ENCODE data around the gene TTC14.

The TTC14 gene

DNA sequence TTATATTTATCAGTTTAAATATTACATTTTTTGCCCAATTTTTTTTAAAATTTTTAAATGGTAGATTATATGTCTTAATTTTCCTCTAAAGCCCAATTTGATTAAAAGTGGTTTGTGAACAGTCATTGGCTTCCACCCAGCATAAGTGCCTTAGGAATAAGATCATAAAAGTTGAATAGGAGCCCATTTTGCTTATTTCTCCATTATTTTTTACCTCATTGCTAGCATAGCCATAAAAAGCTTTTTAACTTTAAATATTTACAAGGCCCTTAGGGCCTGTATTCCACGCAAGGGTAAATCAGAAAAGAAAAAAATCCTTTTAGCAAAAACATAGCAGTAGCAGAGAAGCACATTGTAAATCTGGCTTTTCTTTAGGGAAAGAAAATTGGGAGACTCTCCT, 9.0 kb downstream of the TTC14 start:
- no peak for ATAC-seq
- TF ChIP-seq CSDC2 (CRISPR knock-in tag; IDR thresholded peaks at IDR 0.05), result no peak
- TF ChIP-seq ZNF70 (CRISPR knock-in tag; IDR thresholded peaks at IDR 0.05), result no peak
- no peak for TF ChIP-seq GLIS3 (CRISPR knock-in tag; IDR thresholded peaks at IDR 0.05)
- TF ChIP-seq, protein P1, sequence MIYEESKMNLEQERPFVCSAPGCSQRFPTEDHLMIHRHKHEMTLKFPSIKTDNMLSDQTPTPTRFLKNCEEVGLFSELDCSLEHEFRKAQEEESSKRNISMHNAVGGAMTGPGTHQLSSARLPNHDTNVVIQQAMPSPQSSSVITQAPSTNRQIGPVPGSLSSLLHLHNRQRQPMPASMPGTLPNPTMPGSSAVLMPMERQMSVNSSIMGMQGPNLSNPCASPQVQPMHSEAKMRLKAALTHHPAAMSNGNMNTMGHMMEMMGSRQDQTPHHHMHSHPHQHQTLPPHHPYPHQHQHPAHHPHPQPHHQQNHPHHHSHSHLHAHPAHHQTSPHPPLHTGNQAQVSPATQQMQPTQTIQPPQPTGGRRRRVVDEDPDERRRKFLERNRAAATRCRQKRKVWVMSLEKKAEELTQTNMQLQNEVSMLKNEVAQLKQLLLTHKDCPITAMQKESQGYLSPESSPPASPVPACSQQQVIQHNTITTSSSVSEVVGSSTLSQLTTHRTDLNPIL (CRISPR knock-in tag; IDR thresholded peaks at IDR 0.05; ENCODE audit: low read depth), result no peak
- no peak for TF ChIP-seq ISL1 (CRISPR knock-in tag; IDR thresholded peaks at IDR 0.05)

DNA sequence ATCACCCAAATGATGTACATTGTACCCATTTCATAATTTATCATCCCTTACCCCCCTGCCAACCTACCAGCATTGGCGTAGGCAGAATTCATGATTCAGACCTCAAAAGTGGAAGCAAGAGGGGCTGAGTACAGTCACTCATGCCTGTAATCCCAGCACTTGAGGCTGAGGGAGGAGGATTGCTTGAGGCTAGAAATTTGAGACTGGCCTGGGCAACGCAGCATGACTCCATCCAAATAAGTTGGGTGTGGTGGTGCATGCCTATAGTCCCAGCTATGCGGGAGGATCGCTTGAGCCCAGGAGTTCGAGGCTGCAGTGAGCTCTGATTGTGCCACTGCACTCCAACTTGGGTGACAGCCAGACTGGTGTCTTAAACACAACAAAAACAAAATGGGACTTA, 10.4 kb downstream of the TTC14 start:
- TF ChIP-seq POU6F1 (CRISPR knock-in tag; IDR thresholded peaks at IDR 0.05; ENCODE audit: borderline replicate concordance, low read depth) (no peak), ZFP30 (CRISPR knock-in tag; IDR thresholded peaks at IDR 0.05) (no peak), CSDC2 (CRISPR knock-in tag; IDR thresholded peaks at IDR 0.05) (no peak)
- no peak; the same call in 2 of the 3 replicates for ATAC-seq

- no peak for TF ChIP-seq ZFP3 (CRISPR knock-in tag; IDR thresholded peaks at IDR 0.05)
- no peak for TF ChIP-seq ZNF70 (CRISPR knock-in tag; IDR thresholded peaks at IDR 0.05)
- no peak for TF ChIP-seq POU6F1 (CRISPR knock-in tag; IDR thresholded peaks at IDR 0.05; ENCODE audit: borderline replicate concordance, low read depth)
- no peak for TF ChIP-seq ESRRG (CRISPR knock-in tag; IDR thresholded peaks at IDR 0.05)
- no peak for TF ChIP-seq OSR1 (CRISPR knock-in tag; IDR thresholded peaks at IDR 0.05)
- TF ChIP-seq TCF4 (CRISPR knock-in tag; IDR thresholded peaks at IDR 0.05; ENCODE audit: borderline replicate concordance), result no peak
- TF ChIP-seq, protein P2, sequence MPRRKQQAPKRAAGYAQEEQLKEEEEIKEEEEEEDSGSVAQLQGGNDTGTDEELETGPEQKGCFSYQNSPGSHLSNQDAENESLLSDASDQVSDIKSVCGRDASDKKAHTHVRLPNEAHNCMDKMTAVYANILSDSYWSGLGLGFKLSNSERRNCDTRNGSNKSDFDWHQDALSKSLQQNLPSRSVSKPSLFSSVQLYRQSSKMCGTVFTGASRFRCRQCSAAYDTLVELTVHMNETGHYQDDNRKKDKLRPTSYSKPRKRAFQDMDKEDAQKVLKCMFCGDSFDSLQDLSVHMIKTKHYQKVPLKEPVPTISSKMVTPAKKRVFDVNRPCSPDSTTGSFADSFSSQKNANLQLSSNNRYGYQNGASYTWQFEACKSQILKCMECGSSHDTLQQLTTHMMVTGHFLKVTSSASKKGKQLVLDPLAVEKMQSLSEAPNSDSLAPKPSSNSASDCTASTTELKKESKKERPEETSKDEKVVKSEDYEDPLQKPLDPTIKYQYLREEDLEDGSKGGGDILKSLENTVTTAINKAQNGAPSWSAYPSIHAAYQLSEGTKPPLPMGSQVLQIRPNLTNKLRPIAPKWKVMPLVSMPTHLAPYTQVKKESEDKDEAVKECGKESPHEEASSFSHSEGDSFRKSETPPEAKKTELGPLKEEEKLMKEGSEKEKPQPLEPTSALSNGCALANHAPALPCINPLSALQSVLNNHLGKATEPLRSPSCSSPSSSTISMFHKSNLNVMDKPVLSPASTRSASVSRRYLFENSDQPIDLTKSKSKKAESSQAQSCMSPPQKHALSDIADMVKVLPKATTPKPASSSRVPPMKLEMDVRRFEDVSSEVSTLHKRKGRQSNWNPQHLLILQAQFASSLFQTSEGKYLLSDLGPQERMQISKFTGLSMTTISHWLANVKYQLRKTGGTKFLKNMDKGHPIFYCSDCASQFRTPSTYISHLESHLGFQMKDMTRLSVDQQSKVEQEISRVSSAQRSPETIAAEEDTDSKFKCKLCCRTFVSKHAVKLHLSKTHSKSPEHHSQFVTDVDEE (CRISPR knock-in tag; IDR thresholded peaks at IDR 0.05), result no peak
- TF ChIP-seq ZC3H10 (CRISPR knock-in tag; IDR thresholded peaks at IDR 0.05), result no peak
- TF ChIP-seq, protein P3, sequence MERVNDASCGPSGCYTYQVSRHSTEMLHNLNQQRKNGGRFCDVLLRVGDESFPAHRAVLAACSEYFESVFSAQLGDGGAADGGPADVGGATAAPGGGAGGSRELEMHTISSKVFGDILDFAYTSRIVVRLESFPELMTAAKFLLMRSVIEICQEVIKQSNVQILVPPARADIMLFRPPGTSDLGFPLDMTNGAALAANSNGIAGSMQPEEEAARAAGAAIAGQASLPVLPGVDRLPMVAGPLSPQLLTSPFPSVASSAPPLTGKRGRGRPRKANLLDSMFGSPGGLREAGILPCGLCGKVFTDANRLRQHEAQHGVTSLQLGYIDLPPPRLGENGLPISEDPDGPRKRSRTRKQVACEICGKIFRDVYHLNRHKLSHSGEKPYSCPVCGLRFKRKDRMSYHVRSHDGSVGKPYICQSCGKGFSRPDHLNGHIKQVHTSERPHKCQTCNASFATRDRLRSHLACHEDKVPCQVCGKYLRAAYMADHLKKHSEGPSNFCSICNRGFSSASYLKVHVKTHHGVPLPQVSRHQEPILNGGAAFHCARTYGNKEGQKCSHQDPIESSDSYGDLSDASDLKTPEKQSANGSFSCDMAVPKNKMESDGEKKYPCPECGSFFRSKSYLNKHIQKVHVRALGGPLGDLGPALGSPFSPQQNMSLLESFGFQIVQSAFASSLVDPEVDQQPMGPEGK (CRISPR knock-in tag; IDR thresholded peaks at IDR 0.05; ENCODE audit: borderline replicate concordance), result no peak
- TF ChIP-seq CSRNP3 (CRISPR knock-in tag; IDR thresholded peaks at IDR 0.05), result no peak
- TF ChIP-seq PPARA (CRISPR knock-in tag; IDR thresholded peaks at IDR 0.05; ENCODE audit: borderline replicate concordance), result no peak
- TF ChIP-seq RARB (CRISPR knock-in tag; IDR thresholded peaks at IDR 0.05), result no peak
- no peak for TF ChIP-seq ZNF8 (CRISPR knock-in tag; IDR thresholded peaks at IDR 0.05)
- TF ChIP-seq GLIS3 (CRISPR knock-in tag; IDR thresholded peaks at IDR 0.05), result no peak
- TF ChIP-seq ARNTL (CRISPR knock-in tag; IDR thresholded peaks at IDR 0.05; ENCODE audit: borderline replicate concordance, low read depth), result no peak
- no peak for TF ChIP-seq BACH2 (CRISPR knock-in tag; IDR thresholded peaks at IDR 0.05; ENCODE audit: borderline replicate concordance)
- TF ChIP-seq CSDC2 (CRISPR knock-in tag; IDR thresholded peaks at IDR 0.05), result no peak
- TF ChIP-seq, protein P1 (CRISPR knock-in tag; IDR thresholded peaks at IDR 0.05; ENCODE audit: low read depth), result no peak
- TF ChIP-seq ISL1 (CRISPR knock-in tag; IDR thresholded peaks at IDR 0.05), result no peak
- ATAC-seq, result no peak
These were observed 14.0 kb downstream of the TTC14 start for GRCh38 chr3:180615954-180616353.
